Motor neuron (in vitro differentiated cells): ENCODE measurements around the gene PLPP1. TPM values are rescaled to one million over a fixed set of nuclear protein-coding genes. Genes with fewer than 3 reads are reported as not detected.
A peak's percentile ranks its signal among the peaks of the same experiment; 100 is the strongest.

Experiments
- ATAC-seq, 8 experiments: fragments of 200-7000 bp; cut with Tn5 transposase; replicated peaks in 6 of 8; 2 replicates each; pipeline ENCODE4 v1.8.0; 2021; ENCODE audit warnings: mild to moderate bottlenecking in 8 of 8, moderate library complexity in 8 of 8
- H3K27ac ChIP-seq, 2 donors: fragments of 250-450 bp; sonication (Bioruptor Pico); 2 replicates each; pipeline ENCODE4 v1.9.0; 2021; ENCODE audit warnings: antibody characterized with exemption in 2 of 2, mild to moderate bottlenecking in 2 of 2, moderate library complexity in 1 of 2
- H3K4me1 ChIP-seq, 2 donors: fragments of 250-450 bp; sonication (Bioruptor Pico); replicated peaks in 1 of 2; 2 replicates each; pipeline ENCODE4 v1.6.1; 2021; ENCODE audit warnings: antibody characterized with exemption in 2 of 2, mild to moderate bottlenecking in 2 of 2, moderate library complexity in 1 of 2
- H3K4me3 ChIP-seq, 5 donors: fragments of 250-450 bp; sonication (Bioruptor Pico); 2 replicates each; pipeline ENCODE4 v1.9.0; 2021; ENCODE audit warnings: antibody characterized with exemption in 5 of 5, mild to moderate bottlenecking in 5 of 5, moderate library complexity in 4 of 5
- WGBS, 10 experiments: fragments of 450-650 bp; shearing (Covaris generic); methylation state at CpG; one replicate each; pipeline ENCODE4 v1.0.0; 2022; 5-methylcytosine and 5-hydroxymethylcytosine counted together
- in situ Hi-C, 9 experiments: fragments of 400-800 bp; cut with MboI; loops; one replicate each; pipeline ENCODE4 v1.15.0; 2021; ENCODE audit warnings: low sequenced_read_pairs in 9 of 9, low pct_unique_long_range_greater_than_20kb in 2 of 9; ENCODE audit not compliant: unreplicated experiment in 9 of 9
- total RNA-seq, 8 experiments: library from RNA; unstranded; fragments of 300-600 nt; gene quantifications; 2 replicates each; pipeline versions ENCODE4 v1.2.3 to v1.2.4, GENCODE V29; 2022

The PLPP1 gene
- total RNA-seq, 8 experiments from 2014 or later = 9.3 to 57.8 (median 14.7) TPM

DNA sequence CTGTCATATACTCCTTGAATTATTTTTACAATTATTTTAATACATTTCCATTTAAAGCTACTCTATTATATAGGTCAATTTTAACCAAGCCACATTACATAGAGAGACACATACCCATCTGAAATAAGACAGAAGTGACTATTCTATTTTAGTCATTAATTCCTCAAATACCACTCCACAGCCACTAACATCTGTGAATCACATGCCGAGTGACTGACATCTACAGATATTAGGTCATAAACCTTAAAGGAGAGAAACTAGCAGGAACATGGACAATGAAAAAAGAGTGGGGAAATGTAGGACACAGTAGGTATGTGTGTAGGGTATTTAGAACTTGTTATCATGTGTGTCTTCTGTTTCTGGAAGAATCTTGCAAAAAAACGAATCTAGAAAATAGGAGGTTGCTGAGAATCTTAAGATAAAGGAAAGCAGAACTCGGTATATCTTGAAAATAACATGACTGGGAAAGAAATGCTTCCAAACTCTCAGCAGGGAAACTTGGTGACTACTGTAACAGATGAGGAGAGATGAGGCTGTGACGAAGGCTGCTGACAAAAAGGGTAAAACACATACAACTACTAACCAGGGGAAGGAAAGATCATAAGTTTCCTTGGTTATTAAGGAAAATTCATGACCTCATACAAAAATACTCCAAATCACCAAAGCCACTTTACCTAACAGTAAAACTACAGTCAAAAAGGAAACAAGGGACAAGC lies 84.6 kb downstream of the PLPP1 start:
- Histone ChIP-seq H3K27ac (no peak overlapping the region), H3K4me3 (no peak overlapping the region), H3K4me1 (peaks cover 0 to 5% of the 10 kb centered on the region in 2 donors)
- in situ Hi-C loops = no loop called here
- ATAC-seq = peak in 2 of 8 experiments; percentile 44 to 57
- 16 to 98% (median 79%) methylated on average over 2 to 4 of the region's 4 CpGs for WGBS, 10 experiments

- 58 to 89% (median 74%) methylated on average over 1 to 8 of the region's 8 CpGs for WGBS, 10 experiments
- in situ Hi-C loops = no loop called here
- H3K4me3 ChIP-seq = no peak overlapping the region
- no peak overlapping the region for H3K27ac ChIP-seq
- no peak for ATAC-seq
- H3K4me1 ChIP-seq = no peaks in the 10 kb centered on the region
Measured at GRCh38 chr5:55446640-55447351, 88.0 kb downstream of the PLPP1 start.

GRCh38 chr5:55445791-55446190 lies 89.0 kb downstream of the PLPP1 start:
- ATAC-seq = no peak
- WGBS, 10 experiments = 85 to 100% (median 100%) methylated on average over 2 to 3 of the region's 3 CpGs; no CpG with 5 or more reads in 3 of the 10 experiments
- no peak overlapping the region for H3K27ac ChIP-seq
- in situ Hi-C loops = no loop called here
- no peaks in the 10 kb centered on the region for H3K4me1 ChIP-seq
- H3K4me3 ChIP-seq = no peak overlapping the region

- in situ Hi-C loops = no loop called here
- ATAC-seq = no peak
- no peak overlapping the region for H3K4me3 ChIP-seq
- peaks cover 2 to 9% of the 10 kb centered on the region in 2 donors for H3K4me1 ChIP-seq
- WGBS, 10 experiments = 75 to 100% (median 100%) methylated on average over 1 of the region's 1 CpG; no CpG with 5 or more reads in 1 of the 10 experiments
- H3K27ac ChIP-seq = no peak overlapping the region
Measured at GRCh38 chr5:55441954-55442353, 92.8 kb downstream of the PLPP1 start.

GRCh38 chr5:55441107-55441771 lies 93.5 kb downstream of the PLPP1 start:
- Histone ChIP-seq H3K27ac (no peak overlapping the region), H3K4me1 (peaks cover 2 to 9% of the 10 kb centered on the region in 2 donors), H3K4me3 (no peak overlapping the region)
- 20 to 83% (median 54%) methylated on average over 1 to 3 of the region's 3 CpGs; no CpG with 5 or more reads in 1 of the 10 experiments for WGBS, 10 experiments
- in situ Hi-C loops = no loop called here
- no peak for ATAC-seq

DNA sequence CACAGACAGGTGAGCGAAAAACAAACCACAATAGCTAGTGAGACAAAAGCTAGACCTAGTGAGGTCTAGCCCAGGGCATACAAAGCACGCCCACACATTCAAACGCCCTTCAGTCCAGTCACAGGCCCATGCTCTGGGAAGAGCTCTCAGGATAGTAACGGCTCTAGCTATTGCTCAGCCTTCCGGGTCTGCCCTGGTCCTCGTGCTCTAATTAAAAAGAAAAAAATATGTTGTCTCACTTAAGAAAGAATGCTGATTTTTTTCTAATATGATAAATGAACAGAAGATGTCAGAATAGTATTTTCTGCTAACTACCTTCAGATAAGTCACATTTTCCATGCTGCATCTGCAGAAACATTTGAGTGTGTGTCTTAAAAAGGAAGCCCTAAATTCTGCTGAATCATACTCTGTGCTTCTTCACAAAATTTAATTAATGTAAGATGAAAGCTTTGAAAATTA lies 94.5 kb downstream of the PLPP1 start:
- peak in 6 of 8 experiments; percentile 33 to 68 (median 42) for ATAC-seq

GRCh38 chr5:55438998-55439397 lies 95.8 kb downstream of the PLPP1 start:
- peaks cover 2 to 9% of the 10 kb centered on the region in 2 donors for H3K4me1 ChIP-seq
- H3K4me3 ChIP-seq = no peak overlapping the region
- ATAC-seq = peak in 4 of 8 experiments; percentile 7 to 57 (median 40)
- WGBS, 10 experiments = 41 to 100% (median 76%) methylated on average over 1 to 4 of the region's 4 CpGs; no CpG with 5 or more reads in 3 of the 10 experiments
- in situ Hi-C loops = no loop called here
- H3K27ac ChIP-seq = no peak overlapping the region

More for the DNA sequence above, 94.5 kb downstream of the PLPP1 start:
- Histone ChIP-seq H3K4me3 (no peak overlapping the region), H3K27ac (no peak overlapping the region), H3K4me1 (peaks cover 2 to 9% of the 10 kb centered on the region in 2 donors)
- in situ Hi-C loops = no loop called here
- WGBS, 10 experiments = 16 to 84% (median 70%) methylated on average over 2 to 6 of the region's 6 CpGs; no CpG with 5 or more reads in 1 of the 10 experiments

- in situ Hi-C loops = no loop called here
- H3K4me1 ChIP-seq = peaks cover 2 to 9% of the 10 kb centered on the region in 2 donors
- H3K4me3 ChIP-seq = no peak overlapping the region
- WGBS, 10 experiments = 64 to 100% (median 96%) methylated on average over 1 to 2 of the region's 2 CpGs; no CpG with 5 or more reads in 2 of the 10 experiments
- no peak overlapping the region for H3K27ac ChIP-seq
- peak in 2 of 8 experiments; percentile 3 to 12 for ATAC-seq
Measured at GRCh38 chr5:55437859-55438206, 96.9 kb downstream of the PLPP1 start.

DNA sequence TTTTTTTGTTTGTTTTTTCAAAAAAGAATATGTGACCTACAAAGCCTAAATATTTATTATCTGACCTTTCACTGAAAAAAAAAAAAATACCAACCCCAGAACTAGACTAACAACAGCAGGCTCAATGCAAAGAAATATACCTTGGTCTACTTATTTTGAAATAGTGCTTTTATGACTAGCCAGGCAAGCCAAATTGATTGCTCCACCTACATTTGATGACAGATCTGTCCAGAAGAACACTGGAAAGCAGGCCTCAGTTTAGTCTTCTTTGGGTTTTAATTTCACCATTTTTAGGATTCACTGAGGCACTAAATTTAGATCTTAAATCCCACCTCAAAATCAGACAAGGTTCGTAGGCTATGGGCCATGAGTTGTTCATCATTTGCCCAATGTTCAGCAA lies 97.3 kb downstream of the PLPP1 start:
- 38 to 100% (median 79%) methylated on average over 1 of the region's 1 CpG; no CpG with 5 or more reads in 6 of the 10 experiments for WGBS, 10 experiments
- in situ Hi-C loops = no loop called here
- no peak overlapping the region for H3K4me3 ChIP-seq
- ATAC-seq = no peak
- peaks cover 2 to 9% of the 10 kb centered on the region in 2 donors for H3K4me1 ChIP-seq
- no peak overlapping the region for H3K27ac ChIP-seq

DNA sequence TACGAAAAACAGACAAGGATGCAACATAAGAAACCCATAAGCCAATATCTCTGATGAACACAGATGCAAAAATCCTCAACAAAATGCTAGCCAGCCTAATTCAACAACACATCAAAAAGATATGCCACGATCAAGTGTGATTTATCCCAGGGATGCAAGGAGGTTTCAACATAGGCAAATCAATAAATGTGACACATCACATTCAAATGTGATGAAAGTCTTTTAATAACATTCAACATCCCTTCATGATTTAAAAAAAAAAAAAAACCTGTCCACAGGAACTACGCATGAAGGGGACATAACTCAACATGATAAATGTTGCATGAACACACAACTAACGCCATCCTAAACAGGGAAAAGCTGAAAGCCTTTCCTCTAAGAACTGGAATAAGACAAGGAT lies 102.2 kb downstream of the PLPP1 start:
- in situ Hi-C loops = no loop called here

DNA sequence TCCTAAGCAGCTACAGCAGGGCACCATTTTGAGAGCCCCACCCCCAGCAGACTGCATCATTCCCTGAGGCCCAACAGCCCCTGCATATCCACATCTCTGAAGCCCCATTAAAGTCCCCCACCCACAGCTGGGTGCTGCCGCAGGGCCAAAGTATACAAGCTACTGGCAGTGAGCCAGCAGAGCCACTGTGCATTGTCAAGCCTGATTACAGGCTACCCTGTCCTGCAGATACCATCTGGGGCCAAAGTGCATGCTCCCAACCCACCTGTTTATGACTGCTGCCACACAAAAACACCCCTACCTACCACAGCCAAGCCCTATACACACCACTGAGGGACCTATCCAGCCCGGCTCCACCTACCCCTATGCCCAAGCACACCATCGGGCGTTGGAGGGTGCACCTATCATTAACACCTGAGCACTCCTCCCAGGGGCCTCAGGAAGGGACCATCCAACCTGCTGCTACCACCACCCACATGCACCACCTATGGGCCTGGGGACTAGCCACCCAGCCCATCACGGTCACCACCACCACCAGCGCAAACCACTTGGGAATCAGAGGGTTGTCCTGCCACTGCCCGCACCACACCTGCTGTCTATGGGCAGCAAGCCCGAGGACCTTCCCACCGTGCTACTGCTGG lies 105.0 kb downstream of the PLPP1 start:
- peak in 3 of 8 experiments; percentile 36 to 72 (median 52) for ATAC-seq

More for the DNA sequence above, 102.2 kb downstream of the PLPP1 start:
- Histone ChIP-seq H3K4me3 (no peak overlapping the region), H3K27ac (no peak overlapping the region), H3K4me1 (no peaks in the 10 kb centered on the region)
- ATAC-seq = no peak
- 80 to 100% (median 90%) methylated on average over 2 to 4 of the region's 4 CpGs; no CpG with 5 or more reads in 1 of the 10 experiments for WGBS, 10 experiments

DNA sequence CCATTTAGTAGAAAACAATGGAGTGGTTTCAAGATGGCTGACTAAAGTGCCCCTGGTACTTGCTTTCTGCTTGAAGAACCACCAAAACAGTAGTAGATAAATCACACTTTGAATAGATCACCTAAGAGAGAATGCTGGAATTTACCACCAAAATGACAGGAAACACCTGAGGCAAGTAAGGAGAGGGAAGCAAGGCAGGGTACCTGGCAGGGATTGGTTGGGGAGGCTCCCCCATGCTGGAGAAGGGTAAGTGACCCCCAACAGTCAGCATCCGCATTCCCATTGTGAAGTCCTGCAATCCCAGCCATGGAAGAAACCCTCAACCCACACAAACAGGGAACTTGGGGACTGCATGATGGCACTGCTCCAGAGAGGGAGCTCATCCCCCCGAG lies 105.5 kb downstream of the PLPP1 start:
- in situ Hi-C loops = no loop called here
- ATAC-seq = no peak
- 50 to 80% methylated on average over 1 to 2 of the region's 2 CpGs; no CpG with 5 or more reads in 8 of the 10 experiments for WGBS, 10 experiments
- Histone ChIP-seq H3K4me3 (no peak overlapping the region), H3K4me1 (no peaks in the 10 kb centered on the region), H3K27ac (no peak overlapping the region)

More for the DNA sequence above, 105.0 kb downstream of the PLPP1 start:
- 100% methylated on average over 1 to 3 of the region's 9 CpGs; no CpG with 5 or more reads in 5 of the 10 experiments for WGBS, 10 experiments
- Histone ChIP-seq H3K4me1 (no peaks in the 10 kb centered on the region), H3K4me3 (no peak overlapping the region), H3K27ac (no peak overlapping the region)
- in situ Hi-C loops = no loop called here
